HEK293 (cell line): ENCODE results near the gene OR4A16.

Experiments
- ZNF426 ChIP-seq: fragments of 450-650 bp; formaldehyde crosslinking; IDR thresholded peaks from 2 replicates; pipeline ENCODE4 v1.5.1; 2017; ENCODE audit warnings: missing biosample characterization, missing genetic modification characterization, mild to moderate bottlenecking, inconsistent platforms, moderate library complexity
- ZNF555 ChIP-seq: fragments of 450-650 bp; formaldehyde crosslinking; conservative IDR thresholded peaks from 2 replicates; pipeline ENCODE4 v1.5.1; 2017; ENCODE audit warnings: missing biosample characterization, mild to moderate bottlenecking, missing genetic modification characterization, inconsistent platforms
- TF ChIP-seq, protein P1 (sequence below): fragments of 450-650 bp; formaldehyde crosslinking; IDR thresholded peaks from 2 replicates; pipeline ENCODE4 v1.5.1; 2016; ENCODE audit warnings: missing biosample characterization, missing genetic modification characterization, low read depth

The OR4A16 gene

DNA sequence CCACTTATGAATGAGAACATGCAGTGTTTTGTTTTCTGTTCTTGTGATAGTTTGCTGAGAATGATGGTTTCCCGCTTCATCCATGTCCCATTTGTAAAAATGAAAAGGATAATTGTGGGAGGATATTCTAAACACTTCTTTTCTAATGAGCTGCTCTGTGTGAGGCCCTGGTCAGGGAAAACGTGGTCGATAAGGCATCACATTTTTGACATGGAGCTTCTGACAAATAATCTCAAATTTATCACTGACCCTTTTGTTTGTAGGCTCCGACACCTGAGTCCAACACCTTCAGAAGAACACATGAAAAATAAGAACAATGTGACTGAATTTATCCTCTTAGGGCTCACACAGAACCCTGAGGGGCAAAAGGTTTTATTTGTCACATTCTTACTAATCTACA, 24.7 kb downstream of the OR4A16 start, which contains the start of gene OR4A15 (continued):
- TF ChIP-seq, protein P1, sequence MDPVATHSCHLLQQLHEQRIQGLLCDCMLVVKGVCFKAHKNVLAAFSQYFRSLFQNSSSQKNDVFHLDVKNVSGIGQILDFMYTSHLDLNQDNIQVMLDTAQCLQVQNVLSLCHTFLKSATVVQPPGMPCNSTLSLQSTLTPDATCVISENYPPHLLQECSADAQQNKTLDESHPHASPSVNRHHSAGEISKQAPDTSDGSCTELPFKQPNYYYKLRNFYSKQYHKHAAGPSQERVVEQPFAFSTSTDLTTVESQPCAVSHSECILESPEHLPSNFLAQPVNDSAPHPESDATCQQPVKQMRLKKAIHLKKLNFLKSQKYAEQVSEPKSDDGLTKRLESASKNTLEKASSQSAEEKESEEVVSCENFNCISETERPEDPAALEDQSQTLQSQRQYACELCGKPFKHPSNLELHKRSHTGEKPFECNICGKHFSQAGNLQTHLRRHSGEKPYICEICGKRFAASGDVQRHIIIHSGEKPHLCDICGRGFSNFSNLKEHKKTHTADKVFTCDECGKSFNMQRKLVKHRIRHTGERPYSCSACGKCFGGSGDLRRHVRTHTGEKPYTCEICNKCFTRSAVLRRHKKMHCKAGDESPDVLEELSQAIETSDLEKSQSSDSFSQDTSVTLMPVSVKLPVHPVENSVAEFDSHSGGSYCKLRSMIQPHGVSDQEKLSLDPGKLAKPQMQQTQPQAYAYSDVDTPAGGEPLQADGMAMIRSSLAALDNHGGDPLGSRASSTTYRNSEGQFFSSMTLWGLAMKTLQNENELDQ (tag by site-specific recombination), result no peak
- TF ChIP-seq ZNF555 (no peak), ZNF426 (tag by site-specific recombination) (no peak)
